CD4-positive, alpha-beta T cell treated with Interleukin-6 for 4 hours (primary cell): Measurements from ENCODE around the gene ADA.

Experiments
- DNase-seq: peaks from one replicate; pipeline ENCODE4 v3.0.0-alpha.2; 2020; ENCODE audit warnings: mixed read lengths

The ADA gene

DNA sequence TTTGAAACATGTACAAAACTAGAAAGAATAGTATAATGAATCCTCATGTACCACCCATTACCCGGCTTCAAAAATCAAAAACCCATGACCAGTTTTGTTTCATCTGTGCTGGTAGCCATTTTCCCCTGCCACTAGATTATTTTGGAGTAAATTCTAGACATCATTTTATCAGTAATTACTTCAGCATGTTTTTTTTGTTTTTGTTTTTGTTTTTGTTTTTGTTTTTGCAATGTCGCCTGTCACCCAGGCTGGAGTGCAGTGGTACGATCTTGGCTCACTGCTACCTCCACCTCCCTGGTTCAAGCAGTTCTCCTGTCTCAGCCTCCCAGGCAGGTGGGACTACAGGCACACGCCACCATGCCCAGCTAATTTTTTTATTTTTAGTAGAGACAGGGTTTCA lies 77.1 kb downstream of the ADA start:
- no peak for DNase-seq

DNA sequence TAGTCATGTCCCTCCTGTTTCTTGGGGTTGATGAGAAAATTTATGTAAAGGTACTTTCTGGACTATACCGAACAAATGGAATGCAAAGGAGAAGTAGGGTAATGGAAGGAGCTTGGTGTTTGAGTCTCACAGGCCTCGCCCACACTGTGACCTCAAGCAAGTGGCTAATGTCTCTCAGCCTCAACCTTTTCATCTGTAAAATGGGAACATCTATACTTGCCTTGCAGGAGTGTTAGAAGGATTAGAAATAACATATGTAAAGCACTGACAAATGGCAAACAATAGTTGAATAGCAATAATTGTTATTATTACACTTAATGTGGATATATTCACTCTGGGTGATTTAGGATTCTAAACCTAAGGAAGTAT lies 78.0 kb downstream of the ADA start:
- no peak for DNase-seq

DNA sequence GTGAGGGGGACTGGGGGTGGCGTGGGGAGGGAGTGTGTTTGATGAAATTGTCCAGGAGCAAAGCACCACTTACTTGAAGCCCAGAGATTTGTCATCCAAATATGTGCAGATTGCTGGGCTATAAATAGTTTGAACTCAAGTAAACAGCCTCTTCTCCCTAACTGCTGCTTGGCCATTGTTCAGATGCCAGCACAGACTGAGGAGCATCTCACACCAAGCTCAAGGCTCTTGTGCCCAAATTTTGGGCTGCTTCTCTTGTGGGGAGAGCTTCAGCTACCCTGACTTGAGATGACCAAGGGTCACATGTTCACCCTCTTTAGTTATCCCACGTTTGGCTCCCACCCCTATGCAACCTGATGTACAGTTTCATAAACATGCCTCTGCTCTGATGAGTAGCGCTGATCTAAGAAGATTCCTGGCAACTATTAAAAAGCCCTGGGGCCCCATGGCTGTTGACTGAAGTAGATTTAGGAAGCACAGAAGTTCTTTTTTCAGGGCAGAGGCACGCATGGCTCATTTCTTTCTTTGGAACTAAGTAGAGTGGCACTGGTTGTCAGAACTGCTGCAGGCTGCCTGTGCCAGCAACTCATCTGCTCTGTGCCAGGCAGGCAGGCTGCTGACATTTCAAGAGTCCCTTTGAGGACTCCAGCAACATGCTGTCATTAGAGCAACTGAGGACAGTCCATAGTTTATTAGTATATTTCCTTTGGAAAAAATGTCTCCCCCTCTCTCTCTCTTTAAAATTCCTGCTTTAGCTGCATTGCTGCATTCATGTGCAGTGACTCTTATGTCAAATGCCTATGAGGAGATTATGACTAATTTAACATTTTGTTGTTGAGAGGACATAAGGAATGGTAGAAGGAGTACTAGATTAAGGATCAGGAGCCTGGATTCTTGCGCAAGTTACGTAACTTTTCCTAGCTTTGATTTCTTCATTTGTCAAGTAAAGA lies 78.7 kb downstream of the ADA start:
- no peak for DNase-seq

DNA sequence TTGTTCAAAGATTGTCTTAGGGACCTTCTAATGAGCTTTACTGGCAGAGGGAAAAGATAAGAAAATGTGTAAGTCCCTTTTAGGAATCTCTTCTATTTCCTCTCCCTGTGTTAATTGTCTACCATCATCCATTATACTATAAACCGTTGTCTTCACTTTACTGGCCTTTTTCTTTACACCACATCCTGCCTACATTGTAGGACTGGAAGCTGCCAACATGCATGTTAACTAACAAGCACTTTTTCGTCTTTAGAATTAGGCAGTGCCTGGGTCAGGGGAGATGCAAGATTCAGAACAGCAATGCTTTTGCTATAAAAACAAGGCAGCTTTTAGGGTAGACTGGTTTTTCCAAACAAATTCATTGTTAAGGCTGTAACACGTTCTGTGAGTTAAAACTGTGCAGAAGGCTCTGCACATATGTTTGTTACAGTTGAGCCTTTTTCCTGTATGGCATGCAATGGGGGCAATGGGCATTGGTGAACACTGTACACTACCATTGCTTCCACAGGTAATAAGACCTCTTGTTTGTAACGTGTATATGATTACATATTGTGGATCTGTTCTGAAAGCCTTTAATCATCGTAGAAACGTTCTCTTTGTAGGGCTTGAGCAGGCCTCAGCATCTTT lies 80.0 kb downstream of the ADA start:
- DNase-seq, result peak; percentile 3

DNA sequence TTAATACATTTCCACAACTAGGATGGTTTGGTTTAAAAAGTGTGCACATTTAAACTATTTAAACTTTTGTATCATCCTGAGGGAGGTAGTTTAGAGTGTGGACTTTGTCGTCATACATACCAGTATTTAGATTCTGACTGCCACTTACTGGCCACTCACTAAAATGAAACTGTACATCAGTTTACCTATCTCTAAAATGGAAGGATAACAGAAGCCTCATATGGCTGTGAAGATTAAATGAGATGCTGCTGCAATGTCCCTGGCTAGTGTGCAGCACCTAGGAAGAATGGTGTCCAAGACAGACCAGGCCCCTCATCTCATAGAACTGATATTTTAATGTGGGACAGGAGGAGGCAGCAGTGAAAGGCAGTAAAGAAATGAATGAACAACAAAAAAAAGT lies 81.1 kb downstream of the ADA start:
- no peak for DNase-seq
